Trophoblast cell (in vitro differentiated cells and primary cell): Measurements from ENCODE around the gene LRP1B.

Source experiments
- DNase-seq, 2 donors: peaks; one replicate each; pipeline ENCODE4 v3.0.0-alpha.2; 2016
- H2AFZ ChIP-seq: 2 replicates; pipeline ENCODE4 v1.6.1; 2013; ENCODE audit warnings: low read length, moderate library complexity, mild to moderate bottlenecking; ENCODE audit not compliant: insufficient read depth, poor library complexity
- H2AK5ac ChIP-seq: 2 replicates; pipeline ENCODE4 v1.6.1; 2013; ENCODE audit warnings: mild to moderate bottlenecking, low read length
- H2BK120ac ChIP-seq: 2 replicates; pipeline ENCODE4 v1.6.1; 2013; ENCODE audit warnings: low read length, mild to moderate bottlenecking, moderate library complexity; ENCODE audit not compliant: insufficient read depth, poor library complexity
- H2BK12ac ChIP-seq: 2 replicates; pipeline ENCODE4 v1.6.1; 2013; ENCODE audit warnings: mild to moderate bottlenecking, low read length, moderate library complexity
- H2BK5ac ChIP-seq: 2 replicates; pipeline ENCODE4 v1.6.1; 2013; ENCODE audit warnings: low read length, low read depth, moderate library complexity, mild to moderate bottlenecking; ENCODE audit not compliant: poor library complexity
- H3K14ac ChIP-seq: 2 replicates; pipeline ENCODE4 v1.6.1; 2013; ENCODE audit warnings: mild to moderate bottlenecking, low read length
- H3K18ac ChIP-seq: 2 replicates; pipeline ENCODE4 v1.6.1; 2013; ENCODE audit warnings: mild to moderate bottlenecking, low read length
- H3K23ac ChIP-seq: 2 replicates; pipeline ENCODE4 v1.6.1; 2013; ENCODE audit warnings: low read length
- H3K27ac ChIP-seq: 2 replicates; pipeline ENCODE4 v1.5.1; 2013; ENCODE audit warnings: low read depth, mild to moderate bottlenecking, inconsistent platforms, low read length, moderate library complexity
- H3K27me3 ChIP-seq: 2 replicates; pipeline ENCODE4 v1.6.1; 2013; ENCODE audit warnings: inconsistent platforms, mild to moderate bottlenecking, low read length, moderate library complexity; ENCODE audit not compliant: insufficient read depth
- H3K36me3 ChIP-seq, 2 experiments: 1 replicate in 1 of 2; 2 replicates in 1 of 2; pipeline ENCODE4 v1.6.1; 2013; ENCODE audit warnings: low read length in 2 of 2, mild to moderate bottlenecking in 2 of 2, moderate library complexity in 1 of 2; ENCODE audit not compliant: insufficient read depth in 2 of 2, control insufficient read depth in 1 of 2
- H3K4ac ChIP-seq: 2 replicates; pipeline ENCODE4 v1.6.1; 2013; ENCODE audit warnings: low read depth, mild to moderate bottlenecking, low read length, moderate library complexity
- H3K4me1 ChIP-seq, 2 experiments: 1 replicate in 1 of 2; 2 replicates in 1 of 2; pipeline ENCODE4 v1.6.1; 2013; ENCODE audit warnings: low read length in 2 of 2, mild to moderate bottlenecking in 2 of 2, moderate library complexity in 1 of 2; ENCODE audit not compliant: insufficient read depth in 2 of 2, control insufficient read depth in 1 of 2
- H3K4me2 ChIP-seq: 2 replicates; pipeline ENCODE4 v1.6.1; 2013; ENCODE audit warnings: inconsistent platforms, mild to moderate bottlenecking, low read length, moderate library complexity
- H3K4me3 ChIP-seq: 2 replicates; pipeline ENCODE4 v1.5.1; 2013; ENCODE audit warnings: mild to moderate bottlenecking, low read depth, low read length, inconsistent platforms
- H3K79me1 ChIP-seq: one replicate; pipeline ENCODE4 v1.6.1; 2013; ENCODE audit warnings: low read length
- H3K79me2 ChIP-seq: 2 replicates; pipeline ENCODE4 v1.6.1; 2013; ENCODE audit warnings: low read length, mild to moderate bottlenecking; ENCODE audit not compliant: control insufficient read depth, insufficient read depth, poor library complexity
- H3K9ac ChIP-seq: 2 replicates; pipeline ENCODE4 v1.6.1; 2013; ENCODE audit warnings: mild to moderate bottlenecking, low read length
- H3K9me3 ChIP-seq: 2 replicates; pipeline ENCODE4 v1.6.1; 2013; ENCODE audit warnings: low read depth, mild to moderate bottlenecking, control low read depth, inconsistent platforms, low read length; ENCODE audit not compliant: insufficient read depth
- H4K12ac ChIP-seq: 2 replicates; pipeline ENCODE4 v1.6.1; 2013; ENCODE audit warnings: low read depth, mild to moderate bottlenecking, low read length, moderate library complexity
- H4K8ac ChIP-seq: 2 replicates; pipeline ENCODE4 v1.6.1; 2013; ENCODE audit warnings: low read depth, mild to moderate bottlenecking, low read length, moderate library complexity
- H4K91ac ChIP-seq: one replicate; pipeline ENCODE4 v1.6.1; 2013; ENCODE audit warnings: low read depth, mild to moderate bottlenecking, low read length, moderate library complexity
- WGBS: extraction: QIAGEN DNeasy Blood & Tissue Kit; methylation state at CpG from one replicate; pipeline ENCODE4 v1.1.7; 2013; ENCODE audit warnings: missing lambda C conversion rate; ENCODE audit not compliant: insufficient read length, insufficient coverage; ENCODE audit errors: extremely low coverage; 5-methylcytosine and 5-hydroxymethylcytosine counted together

Gene LRP1B

GRCh38 chr2:141497272-141497671 lies 633.5 kb downstream of the LRP1B start:
- WGBS = no CpG with 5 or more reads among the region's 4 CpGs
- Histone ChIP-seq H3K4me3 (no peak overlapping the region), H2BK12ac (no peak overlapping the region), H3K18ac (no peak overlapping the region), H3K4me2 (no peak overlapping the region), H3K4me1 (no peaks in the 10 kb centered on the region), H3K27ac (no peak overlapping the region), H3K27me3 (no peaks in the 10 kb centered on the region), H3K79me1 (no peaks in the 10 kb centered on the region), H4K12ac (no peak overlapping the region), H3K36me3 (no peaks in the 10 kb centered on the region), H4K8ac (no peak overlapping the region), H4K91ac (no peak overlapping the region), H2BK120ac (no peak overlapping the region), H3K14ac (no peak overlapping the region), H3K9ac (no peak overlapping the region), H2AFZ (no peak overlapping the region), H2BK5ac (no peak overlapping the region), H3K79me2 (no peaks in the 10 kb centered on the region), H3K4ac (no peak overlapping the region), H3K23ac (no peak overlapping the region), H3K9me3 (no peaks in the 10 kb centered on the region), H2AK5ac (no peak overlapping the region)
- no peak for DNase-seq

- H3K4ac ChIP-seq = no peak overlapping the region
- no peak overlapping the region for H3K18ac ChIP-seq
- no peaks in the 10 kb centered on the region for H3K79me2 ChIP-seq
- no peaks in the 10 kb centered on the region for H3K36me3 ChIP-seq
- no peak overlapping the region for H4K91ac ChIP-seq
- no peak overlapping the region for H2BK120ac ChIP-seq
- no CpG with 5 or more reads among the region's 2 CpGs for WGBS
- no peak overlapping the region for H2BK5ac ChIP-seq
- no peak overlapping the region for H3K27ac ChIP-seq
- DNase-seq = no peak
- no peaks in the 10 kb centered on the region for H3K79me1 ChIP-seq
- H2AK5ac ChIP-seq = no peak overlapping the region
- no peaks in the 10 kb centered on the region for H3K27me3 ChIP-seq
- no peak overlapping the region for H4K8ac ChIP-seq
- no peak overlapping the region for H3K9ac ChIP-seq
- H2BK12ac ChIP-seq = no peak overlapping the region
- no peak overlapping the region for H3K23ac ChIP-seq
- no peak overlapping the region for H3K4me3 ChIP-seq
- H2AFZ ChIP-seq = no peak overlapping the region
- H4K12ac ChIP-seq = no peak overlapping the region
- no peak overlapping the region for H3K4me2 ChIP-seq
- H3K14ac ChIP-seq = no peak overlapping the region
- no peaks in the 10 kb centered on the region for H3K4me1 ChIP-seq
- no peaks in the 10 kb centered on the region for H3K9me3 ChIP-seq
These were observed 634.0 kb downstream of the LRP1B start for GRCh38 chr2:141496810-141497209.

GRCh38 chr2:141493936-141494335 lies 636.9 kb downstream of the LRP1B start:
- no peak overlapping the region for H3K4me3 ChIP-seq

GRCh38 chr2:141492816-141493215 lies 638.0 kb downstream of the LRP1B start:
- no peak overlapping the region for H2AFZ ChIP-seq
- no peak overlapping the region for H3K27ac ChIP-seq
- H3K4me2 ChIP-seq = no peak overlapping the region

More at GRCh38 chr2:141493936-141494335, 636.9 kb downstream of the LRP1B start:
- no peak overlapping the region for H2AK5ac ChIP-seq
- no peak overlapping the region for H3K4me2 ChIP-seq
- H4K8ac ChIP-seq = no peak overlapping the region
- H3K36me3 ChIP-seq = no peaks in the 10 kb centered on the region
- no peak overlapping the region for H3K4ac ChIP-seq
- no peaks in the 10 kb centered on the region for H3K79me1 ChIP-seq
- H3K23ac ChIP-seq = no peak overlapping the region
- no peak overlapping the region for H4K91ac ChIP-seq
- no peak overlapping the region for H3K18ac ChIP-seq
- no peaks in the 10 kb centered on the region for H3K9me3 ChIP-seq
- H3K27ac ChIP-seq = no peak overlapping the region
- WGBS = no CpG with 5 or more reads among the region's 1 CpG
- no peak overlapping the region for H2BK120ac ChIP-seq
- H3K14ac ChIP-seq = no peak overlapping the region
- peak overlapping the region; percentile 38 for H2BK12ac ChIP-seq
- DNase-seq = no peak
- no peaks in the 10 kb centered on the region for H3K27me3 ChIP-seq
- no peaks in the 10 kb centered on the region for H3K79me2 ChIP-seq
- H4K12ac ChIP-seq = no peak overlapping the region
- H3K4me1 ChIP-seq = peaks cover 0 to 2% of the 10 kb centered on the region in 2 experiments
- H3K9ac ChIP-seq = no peak overlapping the region
- H2AFZ ChIP-seq = no peak overlapping the region
- no peak overlapping the region for H2BK5ac ChIP-seq

More at GRCh38 chr2:141492816-141493215, 638.0 kb downstream of the LRP1B start:
- H3K4me3 ChIP-seq = no peak overlapping the region
- H2BK5ac ChIP-seq = no peak overlapping the region
- H3K23ac ChIP-seq = no peak overlapping the region
- H3K79me2 ChIP-seq = no peaks in the 10 kb centered on the region
- H3K14ac ChIP-seq = no peak overlapping the region
- no peaks in the 10 kb centered on the region for H3K9me3 ChIP-seq
- no CpG with 5 or more reads among the region's 3 CpGs for WGBS
- DNase-seq = no peak
- H2BK12ac ChIP-seq = no peak overlapping the region
- no peak overlapping the region for H4K12ac ChIP-seq
- peaks cover 0 to 2% of the 10 kb centered on the region in 2 experiments for H3K4me1 ChIP-seq
- no peaks in the 10 kb centered on the region for H3K79me1 ChIP-seq
- no peak overlapping the region for H2AK5ac ChIP-seq
- no peak overlapping the region for H3K9ac ChIP-seq
- H3K27me3 ChIP-seq = no peaks in the 10 kb centered on the region
- no peak overlapping the region for H4K8ac ChIP-seq
- H4K91ac ChIP-seq = no peak overlapping the region
- no peak overlapping the region for H3K18ac ChIP-seq
- H3K36me3 ChIP-seq = no peaks in the 10 kb centered on the region
- no peak overlapping the region for H3K4ac ChIP-seq
- no peak overlapping the region for H2BK120ac ChIP-seq
